ENCODE measurements around the gene PYCARD.

The PYCARD gene

DNA sequence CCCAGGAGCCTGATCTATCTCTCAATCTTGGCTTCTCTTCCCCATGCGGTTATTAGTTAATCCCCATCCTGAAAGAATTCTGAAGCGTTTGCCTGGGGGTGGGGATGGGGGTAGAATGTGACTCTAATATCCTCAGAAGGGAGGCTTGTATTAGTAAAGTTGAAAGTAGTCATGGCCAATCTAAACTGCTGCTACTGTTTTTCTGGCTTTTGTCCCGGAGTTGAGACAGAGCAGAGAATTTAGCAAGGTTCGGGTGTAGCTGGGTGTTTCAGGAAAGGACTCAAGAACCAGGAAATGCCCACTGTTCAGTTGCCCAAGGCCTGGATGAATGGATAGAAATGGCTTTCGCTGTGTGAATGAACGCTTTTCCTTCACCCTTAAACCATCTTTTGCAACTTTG lies 39.6 kb upstream of the PYCARD start:
- H3K4me3 ChIP-seq (ENCODE audit: low read depth, low read length): no peak overlapping the region
- no peak for TF ChIP-seq CTCF (IDR thresholded peaks at IDR 0.05; ENCODE audit: borderline replicate concordance, insufficient read depth, low read depth, low read length)

DNA sequence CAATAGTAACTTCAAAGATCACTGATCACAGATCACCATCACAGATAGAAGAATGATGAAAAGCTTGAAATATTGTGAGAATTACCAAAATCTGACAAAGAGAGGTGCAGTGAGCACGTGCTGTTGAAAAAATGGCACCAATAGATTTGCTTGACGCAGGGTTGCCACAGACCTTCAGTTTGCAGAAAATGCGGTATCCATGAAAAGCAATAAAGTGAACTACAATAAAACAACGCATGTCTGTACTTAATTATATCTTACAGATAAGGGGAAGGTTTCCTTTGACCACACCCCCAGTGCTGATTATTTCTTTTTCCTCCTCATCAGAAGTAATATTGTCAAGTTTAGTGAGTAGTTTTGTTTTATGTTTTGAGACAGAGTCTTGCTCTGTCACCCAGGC lies 35.5 kb upstream of the PYCARD start:
- no peak overlapping the region for H3K4me3 ChIP-seq (ENCODE audit: low read depth, low read length)
- no peak for TF ChIP-seq CTCF (IDR thresholded peaks at IDR 0.05; ENCODE audit: borderline replicate concordance, insufficient read depth, low read depth, low read length)

GRCh38 chr16:31229501-31229900 lies 26.9 kb upstream of the PYCARD start:
- H3K4me3 ChIP-seq (ENCODE audit: low read depth, low read length): no peak overlapping the region
- TF ChIP-seq CTCF (IDR thresholded peaks at IDR 0.05; ENCODE audit: borderline replicate concordance, insufficient read depth, low read depth, low read length): no peak

DNA sequence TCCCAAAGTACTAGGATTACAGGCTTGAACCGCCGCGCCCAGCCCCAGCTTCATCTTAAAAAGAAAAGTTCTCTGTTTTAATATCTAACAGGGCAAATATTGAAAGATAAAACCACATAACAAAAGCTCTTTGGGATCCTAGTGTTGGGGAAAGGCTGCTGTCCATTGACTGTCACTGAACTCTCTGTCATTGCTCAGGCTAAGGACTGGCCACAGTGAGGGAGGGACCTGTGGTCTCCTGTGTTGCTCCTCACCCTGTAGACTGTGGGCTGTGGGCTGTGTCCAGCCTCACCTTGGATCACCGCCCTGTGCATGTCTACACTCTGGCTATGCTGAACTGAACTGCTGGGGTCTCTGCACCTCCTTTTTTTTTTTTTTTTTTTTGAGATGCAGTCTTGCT lies 25.6 kb upstream of the PYCARD start:
- no peak overlapping the region for H3K4me3 ChIP-seq (ENCODE audit: low read depth, low read length)
- no peak for TF ChIP-seq CTCF (IDR thresholded peaks at IDR 0.05; ENCODE audit: borderline replicate concordance, insufficient read depth, low read depth, low read length)

DNA sequence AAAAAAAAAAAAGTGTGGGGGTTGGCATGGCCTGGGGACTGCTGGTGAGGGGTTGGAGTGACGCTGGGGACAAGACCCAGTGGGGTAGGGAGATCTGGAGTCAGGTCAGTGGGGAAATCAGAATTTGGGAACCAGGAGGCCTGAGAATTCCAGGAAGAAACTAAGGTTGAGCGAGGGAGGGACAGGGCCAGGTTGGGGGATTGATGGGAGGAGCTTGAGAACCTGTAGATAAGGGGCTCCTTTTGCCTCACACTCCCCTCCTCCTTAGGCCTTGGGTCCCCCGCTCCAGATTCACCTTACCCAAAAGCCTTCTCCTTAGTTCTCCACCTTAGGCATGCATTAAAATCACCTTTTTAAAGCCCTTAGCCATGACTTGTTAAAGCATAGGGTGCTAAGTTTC lies 22.6 kb upstream of the PYCARD start:
- H3K4me3 ChIP-seq (ENCODE audit: low read depth, low read length): no peak overlapping the region
- TF ChIP-seq CTCF (IDR thresholded peaks at IDR 0.05; ENCODE audit: borderline replicate concordance, insufficient read depth, low read depth, low read length): no peak

DNA sequence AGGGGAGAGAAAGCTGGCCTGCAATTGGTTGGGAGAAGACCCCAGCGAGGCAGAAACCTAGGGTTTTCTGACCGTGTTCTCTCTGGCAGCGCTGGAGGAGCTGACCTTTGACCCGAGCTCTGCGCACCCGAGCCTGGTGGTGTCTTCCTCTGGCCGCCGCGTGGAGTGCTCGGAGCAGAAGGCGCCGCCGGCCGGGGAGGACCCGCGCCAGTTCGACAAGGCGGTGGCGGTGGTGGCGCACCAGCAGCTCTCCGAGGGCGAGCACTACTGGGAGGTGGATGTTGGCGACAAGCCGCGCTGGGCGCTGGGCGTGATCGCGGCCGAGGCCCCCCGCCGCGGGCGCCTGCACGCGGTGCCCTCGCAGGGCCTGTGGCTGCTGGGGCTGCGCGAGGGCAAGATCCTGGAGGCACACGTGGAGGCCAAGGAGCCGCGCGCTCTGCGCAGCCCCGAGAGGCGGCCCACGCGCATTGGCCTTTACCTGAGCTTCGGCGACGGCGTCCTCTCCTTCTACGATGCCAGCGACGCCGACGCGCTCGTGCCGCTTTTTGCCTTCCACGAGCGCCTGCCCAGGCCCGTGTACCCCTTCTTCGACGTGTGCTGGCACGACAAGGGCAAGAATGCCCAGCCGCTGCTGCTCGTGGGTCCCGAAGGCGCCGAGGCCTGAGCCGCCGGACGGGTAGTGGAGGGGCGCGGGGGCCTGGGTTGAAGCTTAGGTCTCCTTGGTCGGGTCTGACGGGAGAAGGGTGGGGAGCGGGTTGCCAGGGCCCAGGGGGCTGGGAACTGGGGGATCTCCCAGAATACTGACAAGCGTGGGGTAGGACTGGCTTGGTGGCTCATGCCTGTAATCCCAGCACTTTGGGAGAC lies 21.8 kb upstream of the PYCARD start:
- H3K4me3 ChIP-seq (ENCODE audit: low read depth, low read length): no peak overlapping the region
- no peak for TF ChIP-seq CTCF (IDR thresholded peaks at IDR 0.05; ENCODE audit: borderline replicate concordance, insufficient read depth, low read depth, low read length)

DNA sequence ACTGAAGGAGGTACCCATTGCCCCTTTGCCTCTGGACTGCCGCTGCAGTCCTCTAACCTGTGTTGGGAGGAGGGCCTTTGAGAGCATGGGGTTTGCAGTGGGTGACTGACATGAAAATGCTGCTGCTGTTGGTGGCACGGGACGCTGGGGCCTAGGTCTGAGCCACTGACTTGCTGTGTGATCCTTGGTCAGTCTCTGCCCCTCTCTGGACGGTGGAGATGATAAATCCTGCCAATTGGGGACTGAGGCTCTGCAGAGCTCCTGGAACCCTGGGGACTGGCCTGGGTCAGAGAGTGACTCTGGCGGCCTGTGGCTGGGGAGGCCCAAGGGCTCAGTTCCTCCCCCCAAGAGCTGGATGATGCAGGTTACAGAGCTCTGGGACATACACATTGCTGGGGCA lies 20.5 kb upstream of the PYCARD start:
- no peak for TF ChIP-seq CTCF (IDR thresholded peaks at IDR 0.05; ENCODE audit: borderline replicate concordance, insufficient read depth, low read depth, low read length)
- H3K4me3 ChIP-seq (ENCODE audit: low read depth, low read length): no peak overlapping the region

Data from GM12875 (cell line).